Measurements from ENCODE around the gene ASCL2. TPM values are rescaled to one million over a fixed set of nuclear protein-coding genes. Genes with fewer than 3 reads are reported as not detected.

The ASCL2 gene
- total RNA-seq, 2 experiments from 2014 or later, result not detected

DNA sequence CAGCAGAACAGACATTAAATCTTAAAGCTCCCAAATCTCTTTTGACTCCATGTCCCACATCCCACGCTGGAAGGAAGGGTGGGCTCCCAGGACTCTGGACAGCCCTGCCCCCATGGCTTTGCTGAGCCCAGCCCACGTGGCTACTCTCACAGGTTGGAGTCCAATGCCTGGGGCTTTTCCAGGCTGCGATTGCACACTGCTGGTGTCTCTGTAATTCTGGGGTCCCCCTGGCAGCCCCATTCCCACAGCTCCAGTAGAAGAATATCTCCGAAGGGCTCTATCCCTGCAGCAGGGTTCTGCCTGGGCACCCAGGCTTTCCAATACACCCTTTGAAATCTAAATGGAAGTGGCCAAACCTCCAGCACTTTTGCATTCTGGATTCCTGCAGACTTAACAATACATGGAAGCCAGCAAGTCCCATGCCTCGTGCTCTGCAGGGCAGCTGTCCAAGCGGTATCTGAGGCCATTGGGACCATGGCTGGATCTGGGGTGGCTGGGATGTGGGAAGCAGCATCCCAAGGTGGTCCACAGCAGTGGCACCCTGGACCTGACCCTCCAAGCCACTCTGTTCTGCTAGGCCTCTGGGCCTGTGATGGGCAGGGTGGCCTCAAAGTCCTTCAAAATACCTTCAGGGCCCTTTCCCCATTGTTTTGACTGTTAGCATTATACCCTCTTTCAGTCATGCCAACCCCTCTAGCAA is 50.9 kb downstream of the ASCL2 start:
- DNase-seq (ENCODE audit: low spot score), result no peak

More for the DNA sequence above, 50.9 kb downstream of the ASCL2 start:
- no peaks in the 10 kb centered on the region for H4K20me1 ChIP-seq (ENCODE audit: insufficient read depth, low read length)
- no peak overlapping the region for H3K27ac ChIP-seq (ENCODE audit: low read depth, low read length, poor library complexity, severe bottlenecking)
- no TSS peak for BruUV-seq (replicated peaks)
- H3K4me3 ChIP-seq (ENCODE audit: low read depth, low read length, poor library complexity, severe bottlenecking), result no peak overlapping the region
- no peak overlapping the region for H3K4me2 ChIP-seq (ENCODE audit: low read length)
- H3K9me2 ChIP-seq (ENCODE audit: insufficient read depth, low read length), result no peaks in the 10 kb centered on the region
- intact Hi-C loops (cut with micrococcal nuclease; ENCODE audit: unreplicated experiment), result no loop called here
- H2AFZ ChIP-seq (ENCODE audit: low read length), result no peak overlapping the region
- CTCF ChIA-PET (ENCODE audit: unreplicated experiment), result no interaction called here
- H3K9me3 ChIP-seq (ENCODE audit: low read length), result no peaks in the 10 kb centered on the region
- H3K79me2 ChIP-seq (ENCODE audit: insufficient read depth, low read depth, low read length), result no peaks in the 10 kb centered on the region
- H3K36me3 ChIP-seq (ENCODE audit: insufficient read depth, low read length), result no peaks in the 10 kb centered on the region
- POLR2A ChIA-PET, result no interaction called here
- H3K4me1 ChIP-seq (ENCODE audit: insufficient read depth, low read length, poor library complexity, severe bottlenecking), result no peaks in the 10 kb centered on the region
- TF ChIP-seq CTCF (conservative IDR thresholded peaks at IDR 0.05; ENCODE audit: low read length), result no peak
- no peak for TF ChIP-seq EZH2phosphoT487 (IDR thresholded peaks at IDR 0.05; ENCODE audit: borderline replicate concordance, low read depth, low read length)

Other genes starting within 250 kb of the ASCL2 start
- gene IGF2, start 131.2 kb downstream of the ASCL2 start, total RNA-seq (2014; rRNA removed; shearing (Covaris generic)), result not detected in 2 replicates
- gene IGF2, start 131.2 kb downstream of the ASCL2 start, total RNA-seq (2022), result not detected in 2 replicates
- gene INS, start 109.4 kb downstream of the ASCL2 start, total RNA-seq (2014; rRNA removed; shearing (Covaris generic)), result not detected in 2 replicates
- not detected in 2 replicates for gene INS, start 109.4 kb downstream of the ASCL2 start, total RNA-seq (2022)
- not detected in 2 replicates for gene TH, start 98.8 kb downstream of the ASCL2 start, total RNA-seq (2014; rRNA removed; shearing (Covaris generic))
- gene TH, start 98.8 kb downstream of the ASCL2 start, total RNA-seq (2022), result not detected in 2 replicates
- gene C11orf21, start 31.3 kb upstream of the ASCL2 start, total RNA-seq (2014; rRNA removed; shearing (Covaris generic)), result 0.47 TPM in 1 of 2 replicates, not detected in the other
- 1.9 and 2.5 TPM in 2 replicates for gene C11orf21, start 31.3 kb upstream of the ASCL2 start, total RNA-seq (2022)
- gene TSPAN32, start 31.4 kb upstream of the ASCL2 start, total RNA-seq (2014; rRNA removed; shearing (Covaris generic)), result 0.69 and 1.1 TPM in 2 replicates
- gene TSPAN32, start 31.4 kb upstream of the ASCL2 start, total RNA-seq (2022), result 1.5 and 2.0 TPM in 2 replicates
- 233 and 290 TPM in 2 replicates for gene CD81, start 106.7 kb upstream of the ASCL2 start, total RNA-seq (2014; rRNA removed; shearing (Covaris generic))
- 343 and 404 TPM in 2 replicates for gene CD81, start 106.7 kb upstream of the ASCL2 start, total RNA-seq (2022)
- gene TSSC4, start 130.2 kb upstream of the ASCL2 start, total RNA-seq (2014; rRNA removed; shearing (Covaris generic)), result 40.4 and 43.5 TPM in 2 replicates
- 41.3 and 50.9 TPM in 2 replicates for gene TSSC4, start 130.2 kb upstream of the ASCL2 start, total RNA-seq (2022)
- gene TRPM5, start 173.9 kb upstream of the ASCL2 start, total RNA-seq (2014; rRNA removed; shearing (Covaris generic)), result not detected in 2 replicates
- gene TRPM5, start 173.9 kb upstream of the ASCL2 start, total RNA-seq (2022), result not detected in 2 replicates
- 0.22 and 0.72 TPM in 2 replicates for gene KCNQ1, start 174.4 kb upstream of the ASCL2 start, total RNA-seq (2014; rRNA removed; shearing (Covaris generic))
- 1.3 and 1.8 TPM in 2 replicates for gene KCNQ1, start 174.4 kb upstream of the ASCL2 start, total RNA-seq (2022)